ENCODE data around the gene STK17B.

- no peak for TF ChIP-seq CTCF (conservative IDR thresholded peaks at IDR 0.05; ENCODE audit: low read length)
- no peak for TF ChIP-seq EZH2phosphoT487 (IDR thresholded peaks at IDR 0.05; ENCODE audit: borderline replicate concordance, low read depth, low read length)
These were observed 16.6 kb upstream of the STK17B start for GRCh38 chr2:196187898-196188458.

Measured in OCI-LY7 (cell line).